HG03520 (cell line): ENCODE results near the gene SLC12A7.
"Not testable (repeated sequence)": the region's sequence is repeated elsewhere in the genome, so short reads cannot be mapped to it uniquely, and the experiment has no call there.

Source experiments
- ATAC-seq: cut with Tn5 transposase; IDR thresholded peaks from one replicate; pipeline ENCODE4 v1.9.1; 2021; ENCODE audit warnings: mild to moderate bottlenecking, moderate library complexity; ENCODE audit not compliant: unreplicated experiment

SLC12A7 gene

GRCh38 chr5:1127959-1128785 lies 16.3 kb upstream of the SLC12A7 start:
- ATAC-seq: no peak

GRCh38 chr5:1125695-1126094 lies 13.8 kb upstream of the SLC12A7 start:
- ATAC-seq: not testable (repeated sequence)

- no peak for ATAC-seq
These were observed 13.1 kb upstream of the SLC12A7 start for GRCh38 chr5:1125030-1125357.

GRCh38 chr5:1124205-1125029 lies 12.6 kb upstream of the SLC12A7 start:
- ATAC-seq: no peak

- no peak for ATAC-seq
These were observed 11.7 kb upstream of the SLC12A7 start for GRCh38 chr5:1123418-1124147.

- no peak for ATAC-seq
These were observed 10.8 kb upstream of the SLC12A7 start for GRCh38 chr5:1122511-1123294.

GRCh38 chr5:1121891-1122290 lies 10.0 kb upstream of the SLC12A7 start:
- no peak for ATAC-seq

GRCh38 chr5:1121044-1121443 lies 9.2 kb upstream of the SLC12A7 start:
- no peak for ATAC-seq

- no peak for ATAC-seq
These were observed 8.6 kb upstream of the SLC12A7 start for GRCh38 chr5:1120236-1120999.

GRCh38 chr5:1119312-1119831 lies 7.5 kb upstream of the SLC12A7 start:
- no peak for ATAC-seq

GRCh38 chr5:1118738-1119137 lies 6.9 kb upstream of the SLC12A7 start:
- ATAC-seq: no peak

GRCh38 chr5:1118231-1118698 lies 6.4 kb upstream of the SLC12A7 start:
- no peak for ATAC-seq

GRCh38 chr5:1116977-1117376 lies 5.1 kb upstream of the SLC12A7 start:
- ATAC-seq: no peak

GRCh38 chr5:1116109-1116740 lies 4.4 kb upstream of the SLC12A7 start:
- ATAC-seq: no peak

GRCh38 chr5:1115123-1115815 lies 3.4 kb upstream of the SLC12A7 start:
- no peak for ATAC-seq

- no peak for ATAC-seq
These were observed 2.1 kb upstream of the SLC12A7 start for GRCh38 chr5:1113805-1114586.

GRCh38 chr5:1113332-1113690 lies 1.4 kb upstream of the SLC12A7 start:
- ATAC-seq: no peak
